Stimulated activated CD4-positive, alpha-beta T cell treated with anti-CD3 and anti-CD28 coated beads, TNF-alpha, amount 100 ng/mL, for 1 hour (primary cell): Measurements from ENCODE around the gene SNX1.
"Not testable (repeated sequence)": the region's sequence is repeated elsewhere in the genome, so short reads cannot be mapped to it uniquely, and the experiment has no call there.

ENCODE experiments used
- DNase-seq, 3 donors: peaks; one replicate each; pipeline ENCODE4 v3.0.0-alpha.2; 2020; ENCODE audit warnings: low read depth in 3 of 3, low spot score in 1 of 3

The SNX1 gene, protein sequence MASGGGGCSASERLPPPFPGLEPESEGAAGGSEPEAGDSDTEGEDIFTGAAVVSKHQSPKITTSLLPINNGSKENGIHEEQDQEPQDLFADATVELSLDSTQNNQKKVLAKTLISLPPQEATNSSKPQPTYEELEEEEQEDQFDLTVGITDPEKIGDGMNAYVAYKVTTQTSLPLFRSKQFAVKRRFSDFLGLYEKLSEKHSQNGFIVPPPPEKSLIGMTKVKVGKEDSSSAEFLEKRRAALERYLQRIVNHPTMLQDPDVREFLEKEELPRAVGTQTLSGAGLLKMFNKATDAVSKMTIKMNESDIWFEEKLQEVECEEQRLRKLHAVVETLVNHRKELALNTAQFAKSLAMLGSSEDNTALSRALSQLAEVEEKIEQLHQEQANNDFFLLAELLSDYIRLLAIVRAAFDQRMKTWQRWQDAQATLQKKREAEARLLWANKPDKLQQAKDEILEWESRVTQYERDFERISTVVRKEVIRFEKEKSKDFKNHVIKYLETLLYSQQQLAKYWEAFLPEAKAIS

DNA sequence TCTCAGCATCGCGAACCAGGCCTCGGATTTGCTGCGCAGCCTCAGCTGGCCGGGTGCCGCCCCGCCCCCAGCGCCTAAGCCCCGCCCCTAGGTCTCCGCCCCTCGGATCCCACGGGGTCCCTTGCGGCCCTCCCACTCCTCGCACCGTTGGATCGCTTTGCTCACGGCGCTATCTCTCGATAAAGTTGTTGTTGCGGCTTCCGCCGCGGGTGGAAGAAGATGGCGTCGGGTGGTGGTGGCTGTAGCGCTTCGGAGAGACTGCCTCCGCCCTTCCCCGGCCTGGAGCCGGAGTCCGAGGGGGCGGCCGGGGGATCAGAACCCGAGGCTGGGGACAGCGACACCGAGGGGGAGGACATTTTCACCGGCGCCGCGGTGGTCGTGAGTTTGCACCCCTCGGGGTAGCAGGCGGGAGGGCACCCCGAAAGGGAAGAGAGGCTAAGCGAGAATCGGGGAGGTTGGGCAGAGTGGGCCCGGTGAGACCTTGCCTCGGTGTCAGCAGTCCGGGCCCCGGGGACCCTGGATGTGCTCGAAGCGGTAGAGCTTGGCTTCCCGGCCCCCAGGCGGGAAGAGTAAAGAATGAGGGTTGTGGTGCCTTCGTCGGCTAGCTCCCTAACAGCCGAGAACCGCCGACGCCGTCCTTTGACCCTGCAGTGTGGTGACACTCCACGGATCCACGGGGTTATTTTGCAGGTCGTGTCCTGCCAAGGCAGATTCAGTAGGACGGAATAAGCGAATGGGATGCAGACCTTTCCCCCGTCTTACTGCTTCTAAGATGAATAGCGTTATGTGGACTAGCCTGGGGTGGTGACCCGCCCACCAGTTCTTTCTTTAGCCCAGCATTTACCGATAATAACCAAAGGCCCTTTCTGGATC is at the start of gene SNX1:
Gene SNX1 (plus strand): TSS at position 188 of the 873 bp plus-strand sequence. CDS start 32 bp downstream, at position 220.
- DNase-seq: peak; percentile 84 to 99 (median 95)

DNA sequence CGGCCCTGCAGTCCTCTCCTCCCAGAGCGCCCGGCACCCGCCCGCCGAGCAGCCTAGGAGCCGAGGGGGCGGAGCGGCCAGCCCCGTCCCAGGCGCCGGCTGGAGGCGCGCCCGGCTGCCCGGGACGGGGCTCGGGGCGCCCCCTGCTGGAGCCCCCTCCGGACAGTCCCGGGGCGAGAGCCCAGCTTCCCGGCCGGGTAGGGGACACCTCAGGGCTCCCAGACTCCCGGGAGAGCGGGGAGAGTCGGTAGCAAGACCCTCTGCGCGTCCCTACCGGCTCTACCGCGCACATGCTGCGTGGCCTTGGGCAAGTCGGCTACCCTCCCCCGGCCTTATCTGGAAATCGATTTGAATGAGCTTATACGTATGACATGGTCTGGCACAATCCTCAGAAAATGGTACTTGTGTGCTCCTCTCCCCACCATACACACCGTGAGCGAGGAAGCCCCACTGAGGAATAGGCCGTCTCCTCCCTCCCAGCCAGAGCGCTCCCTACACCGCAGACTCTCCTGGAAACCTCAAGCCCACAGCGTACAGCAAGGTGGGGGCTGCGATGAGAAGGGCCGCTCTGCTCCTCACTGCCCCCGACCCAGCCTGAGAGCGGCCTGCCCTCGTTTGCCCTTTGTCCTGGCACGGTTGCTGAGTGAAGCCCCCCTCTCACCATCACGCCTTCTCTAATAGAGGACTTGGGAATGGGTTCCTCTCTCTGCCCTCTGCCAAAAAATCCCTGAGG is 49.2 kb upstream of the SNX1 start, which contains the start of gene DAPK2:
Gene DAPK2 (minus strand): TSS at position 65 of the 733 bp plus-strand sequence. CDS start 6,224 bp downstream, outside the sequence.
- peak; percentile 35 to 53 (median 47) for DNase-seq

DNA sequence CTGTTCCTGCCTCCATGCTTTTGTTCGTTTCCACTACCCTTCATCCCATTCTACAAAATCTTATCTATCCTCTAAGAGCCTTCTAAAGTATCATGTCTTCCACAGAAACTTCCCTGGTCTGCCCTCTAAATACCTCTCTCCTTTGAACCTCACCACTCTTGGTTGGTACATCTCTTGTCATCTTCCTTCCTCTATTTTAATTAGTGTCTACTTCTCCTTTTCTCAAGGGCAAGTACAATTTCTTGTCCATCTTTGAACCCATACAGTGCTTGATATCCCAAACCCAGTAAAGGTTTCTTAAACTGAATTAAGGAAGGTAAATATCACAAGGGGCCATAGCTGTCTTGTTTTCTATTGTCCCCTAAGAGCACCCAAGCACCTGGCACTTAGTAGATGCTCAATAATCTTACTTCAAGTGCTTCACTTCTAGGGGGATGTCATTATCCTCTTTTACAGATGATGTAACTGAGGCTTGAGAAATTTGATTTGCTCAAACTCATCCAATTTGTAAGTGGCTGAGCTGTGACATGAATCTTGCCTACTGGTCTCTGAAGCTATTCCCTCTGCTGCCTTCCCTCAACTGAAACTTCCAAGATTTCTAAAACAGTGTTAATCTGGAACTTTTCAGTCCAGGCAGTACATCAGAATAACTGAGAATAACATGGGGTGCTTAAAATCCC is 46.9 kb upstream of the SNX1 start:
- no peak for DNase-seq

DNA sequence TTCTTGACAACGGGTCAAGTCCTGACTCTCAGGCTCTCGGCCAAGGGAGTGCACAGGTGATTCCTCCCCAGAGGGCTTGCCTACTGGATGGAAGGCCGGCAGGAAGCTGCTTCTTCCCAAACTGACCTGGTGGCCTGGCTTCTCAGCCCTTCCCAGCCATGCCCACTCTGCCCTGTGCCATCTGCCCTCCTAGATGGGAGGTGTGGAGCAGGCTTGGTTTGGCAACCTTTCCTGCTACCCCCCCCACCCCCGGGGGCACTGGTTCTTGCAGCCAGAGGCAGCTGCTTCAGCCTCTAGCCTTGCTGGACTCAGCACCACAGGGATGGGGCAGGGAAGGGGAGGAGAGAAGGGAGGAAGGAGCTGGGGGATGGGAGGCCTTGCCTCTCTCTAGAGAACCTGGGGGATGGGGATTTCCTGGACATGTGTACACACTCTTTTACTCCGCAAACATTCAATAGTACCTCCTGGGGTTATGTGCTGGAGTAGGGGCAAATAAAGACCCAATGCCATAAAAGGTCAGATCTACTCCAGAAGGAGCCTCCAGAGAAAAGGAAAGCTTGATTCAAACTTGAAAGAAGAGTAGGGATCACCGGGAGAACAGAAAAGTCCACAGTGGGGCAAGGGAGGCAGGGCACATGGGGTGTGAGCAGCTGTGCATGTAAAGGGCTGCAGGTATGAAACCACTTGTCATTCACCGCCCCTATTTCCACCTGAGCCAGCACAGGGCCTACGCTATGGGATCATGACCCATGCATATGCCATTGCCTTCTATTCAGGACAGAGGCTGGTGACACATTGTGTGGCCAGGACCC is 45.3 kb upstream of the SNX1 start:
- no peak for DNase-seq

DNA sequence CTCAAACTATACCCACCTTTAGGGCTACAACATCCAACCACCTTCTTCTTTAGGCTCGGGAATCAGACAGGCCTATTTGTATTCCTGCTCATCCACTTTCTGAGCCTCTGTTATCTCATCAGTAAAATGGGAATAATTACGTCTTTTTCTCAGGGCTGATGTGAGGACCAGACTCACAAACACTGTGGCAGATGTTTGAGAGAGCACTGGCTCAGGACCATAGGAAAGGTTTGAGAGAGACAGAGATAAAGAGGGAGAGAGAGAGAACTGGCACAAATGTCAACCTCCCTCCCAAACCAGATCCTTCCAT is 44.7 kb upstream of the SNX1 start:
- DNase-seq: no peak

DNA sequence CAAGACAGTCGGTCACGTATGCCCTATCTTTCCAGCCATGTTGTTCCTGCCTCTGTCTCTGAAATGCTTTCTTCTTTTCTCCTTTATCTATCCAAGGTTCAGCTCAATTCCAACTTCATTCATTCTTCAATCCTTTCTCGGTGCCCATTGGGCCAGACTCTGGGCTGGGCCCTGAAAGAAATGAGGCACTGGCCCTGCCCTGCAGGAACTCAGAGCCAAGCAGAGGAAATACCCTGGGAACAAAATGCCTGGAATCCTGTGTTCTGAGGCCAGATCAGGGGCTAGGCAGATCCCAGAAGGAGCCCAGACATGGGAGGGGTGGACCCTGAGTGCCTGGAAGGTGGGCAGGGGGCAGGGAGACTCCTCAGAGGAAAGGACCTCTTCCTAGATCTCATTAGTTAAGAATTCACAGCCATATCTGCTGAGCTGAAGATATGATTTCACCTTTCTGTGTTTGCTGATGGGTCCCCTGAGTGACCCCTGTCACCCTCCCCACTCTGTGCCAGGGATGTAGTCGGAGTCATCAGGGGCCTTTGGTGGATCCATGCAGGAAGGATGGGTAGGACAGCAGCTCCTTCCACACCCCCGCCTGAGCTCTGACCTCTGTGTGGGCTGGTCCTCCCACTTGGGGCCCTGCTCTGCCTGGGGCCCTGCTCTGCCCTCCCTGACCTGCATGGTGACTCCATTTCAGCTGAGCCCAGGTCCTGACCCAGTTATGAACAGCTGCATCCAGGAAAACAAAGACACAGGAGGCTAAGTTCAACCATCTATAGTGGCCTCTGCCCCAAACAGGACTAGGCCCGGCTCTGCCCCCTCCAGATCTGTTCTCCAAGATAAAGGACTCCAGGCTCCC is 44.1 kb upstream of the SNX1 start:
- DNase-seq: no peak

DNA sequence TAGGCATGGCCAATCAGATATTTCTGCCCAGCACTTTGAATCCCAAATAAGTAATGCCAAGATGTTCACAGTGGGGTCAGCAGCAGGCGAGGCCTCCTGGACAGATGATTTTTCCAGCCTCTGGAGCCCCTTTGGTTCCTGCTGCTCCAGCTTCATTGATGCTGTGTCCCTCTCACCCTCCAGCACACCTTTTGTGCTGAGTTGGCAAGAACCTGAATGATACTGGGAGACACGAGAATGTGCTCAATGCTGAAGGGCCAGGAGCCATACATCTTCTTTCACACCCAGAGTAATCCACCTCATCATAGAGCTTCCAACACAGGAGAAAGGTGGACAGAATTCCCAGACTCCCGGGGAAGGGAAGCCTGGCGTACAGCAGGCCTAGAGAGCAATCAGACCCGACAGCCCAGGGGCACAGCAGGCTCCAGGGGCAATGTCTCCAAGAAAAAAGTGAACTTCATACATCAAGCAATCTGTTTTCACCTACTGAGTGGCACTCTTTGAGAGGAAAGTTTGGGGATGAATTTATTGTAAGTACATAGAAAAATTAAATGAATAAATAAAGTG is 42.8 kb upstream of the SNX1 start:
- DNase-seq: no peak

DNA sequence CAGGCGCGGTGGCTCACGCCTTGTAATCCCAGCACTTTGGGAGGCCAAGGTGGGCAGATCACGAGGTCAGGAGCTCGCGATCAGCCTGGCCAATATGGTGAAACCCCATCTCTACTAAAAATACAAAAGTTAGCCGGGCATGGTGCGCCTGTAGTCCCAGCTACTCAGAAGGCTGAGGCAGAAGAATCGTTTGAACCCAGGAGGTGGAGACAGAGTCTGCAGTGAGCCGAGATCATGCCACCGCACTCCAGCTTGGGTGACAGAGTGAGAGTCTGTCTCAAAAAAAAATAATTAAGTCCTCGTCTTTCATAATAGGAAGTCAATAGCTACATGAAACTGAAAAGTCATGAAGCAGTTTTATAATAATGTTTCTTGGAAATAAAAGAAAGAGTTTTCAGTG is 42.1 kb upstream of the SNX1 start:
- not testable (repeated sequence) for DNase-seq

DNA sequence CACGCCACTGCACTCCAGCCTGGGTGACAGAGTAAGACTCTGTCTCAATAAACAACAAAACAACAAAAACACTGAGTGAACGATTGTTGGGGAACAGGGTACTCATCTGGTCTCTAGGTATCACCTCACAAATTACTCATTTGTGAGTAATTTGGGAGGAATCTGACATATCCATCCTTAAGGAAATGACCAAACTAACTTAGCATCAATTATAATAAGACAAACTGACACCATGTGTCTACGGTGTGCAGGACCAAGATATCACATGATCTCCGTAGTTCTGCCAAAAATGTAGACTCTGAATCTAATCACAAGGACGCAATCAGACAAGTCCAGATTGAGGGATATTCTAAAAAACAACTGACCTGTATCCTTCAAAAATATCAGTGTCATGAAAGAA is 37.5 kb upstream of the SNX1 start:
- DNase-seq: no peak

DNA sequence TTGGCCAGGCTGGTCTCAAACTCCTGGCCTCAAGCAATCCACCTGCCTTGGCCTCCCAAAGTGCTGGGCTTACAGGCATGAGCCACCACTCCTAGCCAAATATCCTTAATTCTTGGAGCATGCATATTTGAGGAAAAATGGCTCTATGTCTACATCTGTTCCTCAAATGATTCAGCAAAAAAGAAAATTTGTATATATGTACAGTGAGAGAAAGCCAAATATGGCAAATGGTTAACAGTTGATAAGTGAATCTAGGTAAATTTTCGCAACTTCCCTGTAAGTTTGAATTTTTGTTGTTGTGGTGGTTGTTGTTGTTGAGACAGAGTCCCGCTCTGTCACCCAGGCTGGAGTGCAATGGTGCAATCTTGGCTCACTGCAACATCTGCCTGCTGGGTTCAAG is 36.7 kb upstream of the SNX1 start:
- DNase-seq: not testable (repeated sequence)

DNA sequence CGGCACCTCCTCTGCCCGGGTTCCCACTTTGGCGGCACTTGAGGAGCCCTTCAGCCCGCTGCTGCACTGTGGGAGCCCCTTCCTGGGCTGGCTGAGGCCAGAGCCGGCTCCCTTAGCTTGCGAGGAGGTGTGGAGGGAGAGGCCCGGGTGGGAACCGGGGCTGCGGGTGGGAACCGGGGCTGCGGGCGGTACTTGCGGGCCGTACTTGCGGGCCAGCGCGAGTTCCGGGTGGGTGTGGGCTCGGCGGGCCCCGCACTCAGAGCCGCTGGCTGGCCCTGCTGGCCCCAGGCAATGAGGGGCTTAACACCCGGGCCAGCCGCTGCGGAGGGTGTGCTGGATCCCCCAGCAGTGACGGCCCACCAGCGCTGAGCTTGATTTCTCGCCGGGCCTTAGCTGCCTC is 35.1 kb upstream of the SNX1 start:
- no peak for DNase-seq

DNA sequence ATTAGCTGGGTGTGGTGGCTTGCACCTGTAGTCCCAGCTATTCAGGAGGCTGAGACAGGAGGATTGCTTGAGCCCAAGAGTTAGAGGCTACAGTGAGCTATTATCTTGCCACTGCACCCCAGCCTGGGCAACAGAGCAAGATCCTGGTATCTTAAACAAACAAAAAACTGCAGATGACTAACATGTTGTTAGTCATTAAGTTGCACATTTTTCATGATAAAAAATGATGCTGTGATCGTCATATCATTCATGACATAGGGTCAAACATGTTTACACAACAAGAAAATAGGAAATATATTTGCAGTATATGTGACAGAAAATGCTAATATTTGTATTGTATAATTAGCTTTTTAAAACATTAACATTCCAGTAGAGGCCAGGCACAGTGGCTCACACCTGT is 29.3 kb upstream of the SNX1 start:
- DNase-seq: no peak

DNA sequence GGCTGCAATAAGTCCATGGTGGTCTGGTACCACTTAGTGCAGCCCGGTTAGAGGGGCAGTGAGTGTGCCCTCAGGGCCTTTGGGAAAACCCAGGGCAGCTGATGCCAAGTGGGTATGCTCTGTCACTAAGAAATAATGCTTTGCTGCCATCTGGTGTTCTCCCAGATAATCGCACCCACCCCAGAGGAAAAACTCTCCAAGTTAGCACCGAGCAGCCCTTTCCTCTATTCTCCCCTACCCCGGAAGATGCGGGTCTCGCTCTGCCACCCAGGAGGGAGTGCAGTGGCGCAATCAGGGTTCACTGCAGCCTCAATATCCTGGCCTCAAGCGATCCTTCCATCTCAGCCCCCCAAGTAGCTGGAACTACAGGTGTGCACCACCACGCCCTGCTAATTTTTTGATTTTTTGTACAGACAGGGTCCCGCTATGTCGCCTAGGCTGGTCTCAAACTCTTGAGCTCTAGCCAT is 28.2 kb upstream of the SNX1 start:
- DNase-seq: peak; percentile 33 to 56 (median 52)

DNA sequence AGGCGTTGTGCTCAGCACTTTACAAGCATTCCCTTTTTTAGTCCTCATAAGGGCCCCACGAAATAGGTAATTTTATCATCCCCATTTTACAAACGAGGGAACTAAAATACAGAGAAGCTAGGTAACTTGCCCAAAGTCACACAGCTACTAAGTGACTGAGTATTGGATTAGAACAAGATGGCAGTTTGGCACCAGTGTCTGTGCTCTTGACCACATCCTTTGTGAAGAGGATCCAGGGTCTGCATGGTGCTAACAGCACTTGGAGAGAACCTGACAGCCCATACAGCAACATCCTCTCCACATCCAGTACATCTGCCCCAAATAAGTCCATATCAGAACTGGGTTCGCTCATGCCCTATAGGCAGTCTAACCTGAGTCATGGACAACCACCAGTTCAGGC is 27.6 kb upstream of the SNX1 start:
- DNase-seq: no peak

DNA sequence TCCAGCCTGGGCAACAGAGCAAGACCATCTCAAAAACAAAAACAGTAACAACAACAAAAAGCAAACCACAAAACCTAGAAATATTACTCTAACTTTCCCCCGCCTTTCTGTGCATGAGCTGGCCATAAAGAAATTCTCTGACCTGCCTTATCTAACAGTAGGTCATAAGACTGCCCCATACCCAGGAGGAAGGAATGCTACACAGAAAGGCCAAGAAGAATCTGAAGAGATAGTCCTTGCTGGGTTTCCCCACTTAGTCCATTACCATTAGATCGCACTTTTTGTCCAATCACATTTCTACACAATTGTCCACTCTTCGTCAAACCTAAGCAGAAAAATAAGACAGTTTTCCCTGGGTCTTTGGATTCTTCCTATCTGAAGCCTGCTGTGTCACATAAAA is 25.7 kb upstream of the SNX1 start:
- DNase-seq: no peak

DNA sequence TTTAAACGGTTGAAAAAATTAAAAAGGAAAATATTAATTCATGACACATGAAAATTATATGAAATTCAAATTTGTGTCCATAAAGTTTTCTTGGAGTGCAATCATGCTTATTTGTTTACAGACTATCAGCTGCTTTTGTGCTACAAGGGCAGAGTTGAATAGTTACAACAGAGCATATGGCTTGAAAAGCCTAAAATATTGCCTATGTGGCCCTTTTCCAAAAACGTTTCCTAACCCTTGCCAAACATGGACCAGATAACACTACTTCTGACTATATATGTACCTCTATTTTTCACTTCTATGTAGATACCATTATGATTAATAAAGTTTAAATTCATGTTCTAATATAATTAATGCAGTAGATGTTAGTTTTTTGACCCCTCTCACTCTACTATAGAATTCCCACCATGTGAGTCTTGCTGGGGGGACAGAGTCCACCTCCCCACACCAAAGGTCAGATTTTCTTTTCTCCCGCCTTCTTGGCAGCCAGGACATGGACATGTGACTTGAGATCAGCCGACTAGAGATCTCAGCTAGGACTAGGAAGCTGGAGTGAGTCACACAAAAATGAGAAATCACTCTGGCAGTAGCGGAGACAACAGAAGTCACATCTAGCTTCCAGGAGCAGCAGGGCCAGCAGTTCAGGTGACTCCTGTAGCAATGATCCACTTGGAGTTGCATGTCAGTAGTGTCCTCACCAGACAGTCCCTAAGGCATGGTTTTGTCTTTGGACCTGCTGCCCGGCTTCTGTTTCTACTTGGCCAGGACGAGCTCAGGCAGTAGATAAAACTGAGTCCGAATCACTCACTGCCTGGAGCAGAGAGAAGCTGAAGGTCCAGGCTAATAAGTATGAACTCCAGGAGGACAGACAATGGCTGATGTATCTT is 24.6 kb upstream of the SNX1 start:
- no peak for DNase-seq

DNA sequence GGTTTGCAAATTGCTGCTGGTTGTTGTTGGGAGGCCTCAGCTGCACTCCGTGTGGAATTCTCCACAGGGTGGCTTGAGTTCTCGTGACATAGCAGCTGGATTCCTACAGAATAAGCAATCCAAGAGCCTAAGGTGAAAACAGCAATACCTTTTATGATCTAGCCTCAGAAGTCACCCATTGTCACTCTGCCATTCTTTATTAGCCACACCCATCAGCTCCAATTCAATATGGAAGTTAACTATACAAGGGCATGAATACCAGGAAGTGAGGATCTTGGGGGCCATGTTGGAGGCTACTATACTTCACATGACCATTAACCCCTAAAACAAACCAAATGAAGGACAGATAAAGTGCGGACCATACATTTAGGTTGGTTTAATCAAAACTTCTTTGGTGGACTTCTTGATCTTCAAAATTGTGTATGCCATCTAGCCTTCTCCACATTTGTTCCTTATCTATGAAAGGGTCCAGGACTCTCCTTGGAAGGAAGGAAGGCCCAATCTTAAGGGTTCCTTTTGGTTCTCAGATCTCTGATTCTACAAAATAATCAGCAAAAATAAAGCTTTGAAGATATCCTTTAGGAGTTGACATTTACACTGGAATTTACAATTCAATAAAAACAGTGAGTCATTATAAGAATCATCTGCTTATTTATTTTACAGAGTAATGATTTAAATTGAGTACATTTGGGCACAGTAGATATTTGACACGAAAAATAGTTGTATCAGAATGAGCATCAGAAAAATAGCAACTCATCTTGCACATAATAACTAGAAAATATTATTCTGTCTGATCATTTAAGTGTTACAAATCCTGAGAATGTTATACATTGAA is 23.6 kb upstream of the SNX1 start:
- DNase-seq: no peak
